ENCODE measurements around the gene HTR4. TPM values are rescaled to one million over a fixed set of nuclear protein-coding genes. Genes with fewer than 3 reads are reported as not detected.
A peak's percentile ranks its signal among the peaks of the same experiment; 100 is the strongest.
"Not testable (repeated sequence)": the region's sequence is repeated elsewhere in the genome, so short reads cannot be mapped to it uniquely, and the experiment has no call there.

Gene HTR4
- total RNA-seq, 1 donor from 2014 or later = not detected

GRCh38 chr5:148539851-148540250, 114.5 kb downstream of the HTR4 start:
- DNase-seq (ENCODE audit: low spot score) = no peak

- no peak for DNase-seq (ENCODE audit: low spot score)
Measured at GRCh38 chr5:148535190-148535589, 119.1 kb downstream of the HTR4 start.

GRCh38 chr5:148532969-148533670, 121.2 kb downstream of the HTR4 start:
- no peak for DNase-seq (ENCODE audit: low spot score)

GRCh38 chr5:148529450-148529849, 124.9 kb downstream of the HTR4 start:
- DNase-seq (ENCODE audit: low spot score) = not testable (repeated sequence)

GRCh38 chr5:148524721-148525120, 129.6 kb downstream of the HTR4 start:
- no peak for DNase-seq (ENCODE audit: low spot score)

- DNase-seq (ENCODE audit: low spot score) = no peak
Measured at GRCh38 chr5:148523139-148523538, 131.2 kb downstream of the HTR4 start.

GRCh38 chr5:148515460-148515859, 138.9 kb downstream of the HTR4 start:
- DNase-seq (ENCODE audit: low spot score) = no peak

GRCh38 chr5:148514344-148514743, 140.0 kb downstream of the HTR4 start:
- no peak for DNase-seq (ENCODE audit: low spot score)

- no peak for DNase-seq (ENCODE audit: low spot score)
Measured at GRCh38 chr5:148512498-148512897, 141.8 kb downstream of the HTR4 start.

- DNase-seq (ENCODE audit: low spot score) = no peak
Measured at GRCh38 chr5:148511810-148512347, 142.4 kb downstream of the HTR4 start.

GRCh38 chr5:148509893-148510292, 144.4 kb downstream of the HTR4 start:
- DNase-seq (ENCODE audit: low spot score) = no peak

- no peak for DNase-seq (ENCODE audit: low spot score)
Measured at GRCh38 chr5:148507648-148508047, 146.7 kb downstream of the HTR4 start.

GRCh38 chr5:148499452-148499851, 154.9 kb downstream of the HTR4 start:
- DNase-seq (ENCODE audit: low spot score) = no peak

GRCh38 chr5:148497757-148498156, 156.6 kb downstream of the HTR4 start:
- DNase-seq (ENCODE audit: low spot score) = no peak

- DNase-seq (ENCODE audit: low spot score) = no peak
Measured at GRCh38 chr5:148492351-148492750, 162.0 kb downstream of the HTR4 start.

GRCh38 chr5:148491793-148492184, 162.5 kb downstream of the HTR4 start:
- no peak for DNase-seq (ENCODE audit: low spot score)

- DNase-seq (ENCODE audit: low spot score) = no peak
Measured at GRCh38 chr5:148491015-148491792, 163.1 kb downstream of the HTR4 start.

GRCh38 chr5:148488757-148489156, 165.6 kb downstream of the HTR4 start:
- DNase-seq (ENCODE audit: low spot score) = no peak

GRCh38 chr5:148486456-148486855, 167.9 kb downstream of the HTR4 start:
- DNase-seq (ENCODE audit: low spot score) = no peak

- DNase-seq (ENCODE audit: low spot score) = no peak
Measured at GRCh38 chr5:148484651-148485050, 169.7 kb downstream of the HTR4 start.

GRCh38 chr5:148483750-148484149, 170.6 kb downstream of the HTR4 start:
- DNase-seq (ENCODE audit: low spot score) = no peak

- peak; percentile 53 for DNase-seq (ENCODE audit: low spot score)
Measured at GRCh38 chr5:148482697-148483462, 171.4 kb downstream of the HTR4 start.

All from ureter (tissue), 1 donor.